IMR-90 (cell line): ENCODE results near the gene GRAMD1B. TPM values are rescaled to one million over a fixed set of nuclear protein-coding genes. Genes with fewer than 3 reads are reported as not detected.

Experiments used
- ATAC-seq: fragments of 200-7000 bp; cut with Tn5 transposase; 2 replicates; pipeline ENCODE4 v1.9.1; 2020; ENCODE audit warnings: low read depth, mild to moderate bottlenecking, moderate library complexity
- BruUV-seq: library from RNA; stranded (reverse); fragments of 400-500 nt; replicated peaks from 2 replicates; lab custom pipeline; 2021; lab: Mats Ljungman, UMichigan
- CTCF ChIA-PET: fragments of 300-600 bp; formaldehyde crosslinking; extraction: SDS; loops from one replicate; lab custom pipeline; 2021; ENCODE audit warnings: antibody characterized with exemption; lab: Yijun Ruan, JAX
- POLR2A ChIA-PET: fragments of 300-600 bp; sonication (Branson Sonifier 250); formaldehyde crosslinking; loops from one replicate; lab custom pipeline; 2022; ENCODE audit warnings: antibody characterized with exemption; ENCODE audit not compliant: unreplicated experiment; lab: Charles Lee
- DNase-seq: peaks from one replicate; pipeline ENCODE4 v3.0.0; 2013
- H2AFZ ChIP-seq: replicated peaks from 2 replicates; pipeline ENCODE3; 2013; ENCODE audit warnings: low read length, mild to moderate bottlenecking; ENCODE audit not compliant: poor library complexity
- H2AK5ac ChIP-seq: 2 replicates; pipeline ENCODE4 v1.6.1; 2013; ENCODE audit warnings: low read depth, low read length, inconsistent platforms
- H2AK9ac ChIP-seq: replicated peaks from 2 replicates; pipeline ENCODE3; 2013; ENCODE audit warnings: mild to moderate bottlenecking, low read depth, low read length, moderate library complexity; ENCODE audit not compliant: poor library complexity
- H2BK120ac ChIP-seq: 2 replicates; pipeline ENCODE4 v1.6.1; 2013; ENCODE audit warnings: low read depth, low read length, inconsistent platforms
- H2BK15ac ChIP-seq: 3 replicates; pipeline ENCODE4 v1.6.1; 2013; ENCODE audit warnings: low read depth, low read length, inconsistent platforms
- H2BK20ac ChIP-seq: 2 replicates; pipeline ENCODE4 v1.6.1; 2013; ENCODE audit warnings: low read depth, mild to moderate bottlenecking, inconsistent platforms, low read length, moderate library complexity
- H2BK5ac ChIP-seq: 2 replicates; pipeline ENCODE4 v1.6.1; 2013; ENCODE audit warnings: mild to moderate bottlenecking, low read depth, low read length, inconsistent platforms; ENCODE audit not compliant: poor library complexity, severe bottlenecking
- H3K14ac ChIP-seq: replicated peaks from 2 replicates; pipeline ENCODE4 v1.6.1; 2013; ENCODE audit warnings: low read depth, low read length, inconsistent platforms
- H3K18ac ChIP-seq: 2 replicates; pipeline ENCODE4 v1.6.1; 2013; ENCODE audit warnings: low read depth, low read length, control low read depth
- H3K23ac ChIP-seq: 2 replicates; pipeline ENCODE4 v1.6.1; 2013; ENCODE audit warnings: low read depth, low read length, inconsistent platforms
- H3K27ac ChIP-seq: 2 replicates; pipeline ENCODE4 v1.5.1; 2013; ENCODE audit warnings: mild to moderate bottlenecking, control low read depth, low read length; ENCODE audit not compliant: insufficient read depth
- H3K27me3 ChIP-seq: 2 replicates; pipeline ENCODE4 v1.6.1; 2013; ENCODE audit warnings: low read length; ENCODE audit not compliant: control insufficient read depth, insufficient read depth
- H3K36me3 ChIP-seq: 2 replicates; pipeline ENCODE4 v1.6.1; 2013; ENCODE audit warnings: low read length, mixed read lengths; ENCODE audit not compliant: control insufficient read depth, insufficient read depth
- H3K4ac ChIP-seq: 2 replicates; pipeline ENCODE4 v1.6.1; 2013; ENCODE audit warnings: low read depth, low read length, inconsistent platforms
- H3K4me1 ChIP-seq: 2 replicates; pipeline ENCODE4 v1.6.1; 2013; ENCODE audit warnings: low read length, mixed read lengths; ENCODE audit not compliant: control insufficient read depth, insufficient read depth
- H3K4me2 ChIP-seq: 2 replicates; pipeline ENCODE4 v1.6.1; 2013; ENCODE audit warnings: low read depth, mild to moderate bottlenecking, control low read depth, low read length, moderate library complexity
- H3K4me3 ChIP-seq: 2 replicates; pipeline ENCODE4 v1.5.1; 2013; ENCODE audit warnings: low read depth, mild to moderate bottlenecking, control low read depth, low read length, moderate library complexity; ENCODE audit not compliant: insufficient read depth
- H3K56ac ChIP-seq: 2 replicates; pipeline ENCODE4 v1.6.1; 2013; ENCODE audit warnings: low read length, inconsistent platforms; ENCODE audit not compliant: insufficient read depth; ENCODE audit errors: extremely low read depth
- H3K79me1 ChIP-seq, 2 experiments: 2 replicates each; pipeline ENCODE4 v1.6.1; 2013; ENCODE audit warnings: low read length in 2 of 2, inconsistent platforms in 1 of 2, low read depth in 1 of 2
- H3K9ac ChIP-seq: 2 replicates; pipeline ENCODE4 v1.6.1; 2013; ENCODE audit warnings: low read depth, low read length, control low read depth
- H3K9me1 ChIP-seq: 2 replicates; pipeline ENCODE4 v1.6.1; 2013; ENCODE audit warnings: low read length, inconsistent platforms; ENCODE audit not compliant: insufficient read depth
- H3K9me3 ChIP-seq: 2 replicates; pipeline ENCODE4 v1.6.1; 2013; ENCODE audit warnings: low read length; ENCODE audit not compliant: control insufficient read depth, insufficient read depth
- H4K20me1 ChIP-seq: 2 replicates; pipeline ENCODE4 v1.6.1; 2013; ENCODE audit warnings: low read length, inconsistent platforms; ENCODE audit not compliant: insufficient read depth
- H4K5ac ChIP-seq: 2 replicates; pipeline ENCODE4 v1.6.1; 2013; ENCODE audit warnings: mild to moderate bottlenecking, low read depth, low read length, control low read depth
- H4K8ac ChIP-seq, 2 experiments: 2 replicates each; pipeline ENCODE4 v1.6.1; 2013; ENCODE audit warnings: low read depth in 2 of 2, low read length in 2 of 2, control low read depth in 1 of 2, inconsistent platforms in 1 of 2
- H4K91ac ChIP-seq: 2 replicates; pipeline ENCODE4 v1.6.1; 2013; ENCODE audit warnings: low read depth, low read length, inconsistent platforms; ENCODE audit not compliant: insufficient read depth
- BHLHE40 ChIP-seq: fragments of 150-350 bp; IDR thresholded peaks from 2 replicates; pipeline ENCODE4 v1.6.1; 2016; ENCODE audit warnings: mild to moderate bottlenecking, low read depth, low read length
- CEBPB ChIP-seq: IDR thresholded peaks from 2 replicates; pipeline ENCODE4 v1.6.1; 2012; ENCODE audit warnings: low read depth, low read length, improper control_type of control experiment
- CTCF ChIP-seq: conservative IDR thresholded peaks from 2 replicates; pipeline ENCODE4 v1.5.1; 2012; ENCODE audit warnings: mild to moderate bottlenecking, low read depth, low read length, improper control_type of control experiment
- FOS ChIP-seq: fragments of 150-350 bp; IDR thresholded peaks from 2 replicates; pipeline ENCODE4 v1.6.1; 2016; ENCODE audit warnings: low read depth, low read length
- POLR2A ChIP-seq: IDR thresholded peaks from 2 replicates; pipeline ENCODE4 v1.6.1; 2012; ENCODE audit warnings: mild to moderate bottlenecking, low read depth, low read length
- RAD21 ChIP-seq: IDR thresholded peaks from 2 replicates; pipeline ENCODE4 v1.6.1; 2012; ENCODE audit warnings: low read length, improper control_type of control experiment
- SMC3 ChIP-seq: fragments of 150-350 bp; IDR thresholded peaks from 2 replicates; pipeline ENCODE4 v1.6.1; 2016; ENCODE audit warnings: low read depth, mild to moderate bottlenecking, antibody characterized with exemption, low read length, moderate library complexity
- WGBS, 2 experiments: methylation state at CpG; one replicate each; pipeline versions ENCODE4 v1.1.5 to v1.1.7; 2013; ENCODE audit warnings: missing lambda C conversion rate in 2 of 2; ENCODE audit not compliant: insufficient read length in 1 of 2; ENCODE audit errors: extremely low coverage in 2 of 2; 5-methylcytosine and 5-hydroxymethylcytosine counted together
- dilution Hi-C: fragments of 300-500 bp; cut with HindIII; formaldehyde crosslinking; loops from one replicate; pipeline ENCODE4 v1.14.3; 2018; ENCODE audit warnings: low sequenced_read_pairs; ENCODE audit not compliant: unreplicated experiment
- in situ Hi-C: fragments of 300-500 bp; cut with MboI; formaldehyde crosslinking; loops from 3 replicates; pipeline ENCODE4 v1.14.3; 2019; ENCODE audit warnings: low sequenced_read_pairs, inconsistent platforms, mixed read lengths
- intact Hi-C: fragments of 100-400 bp; cut with micrococcal nuclease; formaldehyde crosslinking; loops from 2 replicates; pipeline ENCODE4 v1.10.0; 2022
- polyA plus RNA-seq, 3 experiments: library from polyadenylated mRNA; depleted of rRNA; stranded (reverse); fragments of >200 nt; gene quantifications; 2 replicates each; pipeline ENCODE4 v1.2.3, GENCODE V29; 2012; ENCODE audit warnings: low replicate concordance in 1 of 3
- total RNA-seq: library from RNA; depleted of rRNA; stranded (reverse); fragments of >200 nt; gene quantifications from 2 replicates; pipeline ENCODE4 v1.2.3, GENCODE V29; 2012

Gene GRAMD1B
- total and polyA plus RNA-seq, 2 of the 4 experiments (the other 2 are of a cell fraction) = 7.1 to 7.2 TPM

- POLR2A ChIA-PET = interaction anchor here (0.6 kb wide), 1 partner anchor 1437 kb away, joined by 3 read pairs; no protein-coding TSS in a partner anchor
These were observed 45.4 kb downstream of the GRAMD1B start for GRCh38 chr11:123475469-123475868.

More at GRCh38 chr11:123475469-123475868, 45.4 kb downstream of the GRAMD1B start:
- H3K79me1 ChIP-seq = peaks cover 20 to 54% of the 10 kb centered on the region in 2 experiments
- H3K18ac ChIP-seq = peak overlapping the region; percentile 85; the same call in 1 of the 2 replicates
- peak overlapping the region; percentile 53; the same call in 1 of the 2 replicates for H2BK120ac ChIP-seq
- TF ChIP-seq FOS = no peak
- no peak for TF ChIP-seq POLR2A
- peak; percentile 45; the same call in 1 of the 2 replicates for TF ChIP-seq SMC3
- peak; percentile 38 for TF ChIP-seq RAD21
- TF ChIP-seq CEBPB = no peak
- no peak for TF ChIP-seq BHLHE40
- TF ChIP-seq CTCF = peak; percentile 32; the same call in 1 of the 2 replicates
- 75% methylated on average over 2 of the region's 3 CpGs; no CpG with 5 or more reads in 1 of the 2 experiments for WGBS, 2 experiments
- no peaks in the 10 kb centered on the region for H3K36me3 ChIP-seq
- peak overlapping the region; percentile 61 for H3K14ac ChIP-seq
- peak overlapping the region; percentile 82; the same call in 1 of the 2 replicates for H4K91ac ChIP-seq
- H3K56ac ChIP-seq = no peak overlapping the region
- BruUV-seq = no TSS peak
- H3K9ac ChIP-seq = no peak overlapping the region
- peak overlapping the region; percentile 65 to 73 for H4K8ac ChIP-seq
- no peak overlapping the region for H3K4me3 ChIP-seq
- DNase-seq (peak; percentile 57), ATAC-seq (peak; percentile 12)
- H2BK5ac ChIP-seq = peak overlapping the region; percentile 86
- peak overlapping the region; percentile 74 for H2AK5ac ChIP-seq
- no peak overlapping the region for H3K27ac ChIP-seq
- peaks cover 18% of the 10 kb centered on the region for H3K9me1 ChIP-seq
- peak overlapping the region; percentile 58 for H3K4ac ChIP-seq
- peak overlapping the region; percentile 46 for H2AK9ac ChIP-seq
- no peaks in the 10 kb centered on the region for H3K27me3 ChIP-seq
- dilution Hi-C loops = no loop called here
- in situ Hi-C loops = loop anchor here (5.0 to 10.0 kb wide), 3 partner anchors 68 to 371 kb away; no protein-coding TSS in a partner anchor
- intact Hi-C loops = loop anchor here (5.0 to 10.0 kb wide), 3 partner anchors 223 to 608 kb away; no protein-coding TSS in a partner anchor
- H2BK20ac ChIP-seq = peak overlapping the region; percentile 45; the same call in 1 of the 2 replicates
- peaks cover 16% of the 10 kb centered on the region for H3K4me1 ChIP-seq
- H2BK15ac ChIP-seq = peak overlapping the region; percentile 87; the same call in 2 of the 3 replicates
- no peaks in the 10 kb centered on the region for H4K20me1 ChIP-seq
- H4K5ac ChIP-seq = peak overlapping the region; percentile 82; the same call in 1 of the 2 replicates
- peak overlapping the region; percentile 38 for H2AFZ ChIP-seq
- no peaks in the 10 kb centered on the region for H3K9me3 ChIP-seq
- H3K23ac ChIP-seq = peak overlapping the region; percentile 32; the same call in 1 of the 2 replicates
- CTCF ChIA-PET = interaction anchor here (0.5 to 1.9 kb wide), 4 partner anchors 40 to 369 kb away, joined by 3 to 10 read pairs (median 4); no protein-coding TSS in a partner anchor
- no peak overlapping the region for H3K4me2 ChIP-seq
